ENCODE measurements around the gene CST9L. TPM values are rescaled to one million over a fixed set of nuclear protein-coding genes. Genes with fewer than 3 reads are reported as not detected.

The CST9L gene
- total RNA-seq, 1 donor from 2014 or later = not detected

DNA sequence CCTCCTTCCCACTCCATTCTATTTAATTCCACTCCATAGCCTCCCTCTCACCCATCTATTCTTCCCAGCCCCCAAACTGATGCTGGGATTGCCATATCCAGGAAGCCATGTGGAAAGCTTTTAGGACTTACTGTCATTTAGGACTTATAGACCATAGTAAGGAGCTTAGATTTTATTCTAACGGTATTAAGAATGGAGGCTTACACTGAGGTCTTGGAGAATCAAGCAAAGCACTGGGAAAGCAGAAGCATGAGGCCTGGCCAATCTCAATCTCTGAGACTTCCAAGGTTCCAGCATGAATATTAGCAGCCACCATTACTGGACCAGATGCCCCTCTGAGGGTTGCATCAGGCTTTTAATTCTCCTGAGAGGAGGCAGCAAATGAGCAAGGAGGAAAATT, 36.0 kb upstream of the CST9L start:
- no peaks in the 10 kb centered on the region for H3K9me3 Mint-ChIP-seq (ENCODE audit: unreplicated experiment)
- H3K4me3 Mint-ChIP-seq (ENCODE audit: unreplicated experiment) = no peak overlapping the region
- no peaks in the 10 kb centered on the region for H3K4me1 Mint-ChIP-seq (ENCODE audit: unreplicated experiment)
- H3K27ac Mint-ChIP-seq (ENCODE audit: unreplicated experiment) = no peak overlapping the region
- H3K27me3 Mint-ChIP-seq (ENCODE audit: unreplicated experiment) = no peaks in the 10 kb centered on the region
- no peak for DNase-seq (ENCODE audit: low spot score)
- TF ChIP-seq, protein P1, sequence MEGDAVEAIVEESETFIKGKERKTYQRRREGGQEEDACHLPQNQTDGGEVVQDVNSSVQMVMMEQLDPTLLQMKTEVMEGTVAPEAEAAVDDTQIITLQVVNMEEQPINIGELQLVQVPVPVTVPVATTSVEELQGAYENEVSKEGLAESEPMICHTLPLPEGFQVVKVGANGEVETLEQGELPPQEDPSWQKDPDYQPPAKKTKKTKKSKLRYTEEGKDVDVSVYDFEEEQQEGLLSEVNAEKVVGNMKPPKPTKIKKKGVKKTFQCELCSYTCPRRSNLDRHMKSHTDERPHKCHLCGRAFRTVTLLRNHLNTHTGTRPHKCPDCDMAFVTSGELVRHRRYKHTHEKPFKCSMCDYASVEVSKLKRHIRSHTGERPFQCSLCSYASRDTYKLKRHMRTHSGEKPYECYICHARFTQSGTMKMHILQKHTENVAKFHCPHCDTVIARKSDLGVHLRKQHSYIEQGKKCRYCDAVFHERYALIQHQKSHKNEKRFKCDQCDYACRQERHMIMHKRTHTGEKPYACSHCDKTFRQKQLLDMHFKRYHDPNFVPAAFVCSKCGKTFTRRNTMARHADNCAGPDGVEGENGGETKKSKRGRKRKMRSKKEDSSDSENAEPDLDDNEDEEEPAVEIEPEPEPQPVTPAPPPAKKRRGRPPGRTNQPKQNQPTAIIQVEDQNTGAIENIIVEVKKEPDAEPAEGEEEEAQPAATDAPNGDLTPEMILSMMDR (IDR thresholded peaks at IDR 0.05; ENCODE audit: unreplicated experiment) = no peak
- H3K36me3 Mint-ChIP-seq (ENCODE audit: low read depth, unreplicated experiment) = no peaks in the 10 kb centered on the region

DNA sequence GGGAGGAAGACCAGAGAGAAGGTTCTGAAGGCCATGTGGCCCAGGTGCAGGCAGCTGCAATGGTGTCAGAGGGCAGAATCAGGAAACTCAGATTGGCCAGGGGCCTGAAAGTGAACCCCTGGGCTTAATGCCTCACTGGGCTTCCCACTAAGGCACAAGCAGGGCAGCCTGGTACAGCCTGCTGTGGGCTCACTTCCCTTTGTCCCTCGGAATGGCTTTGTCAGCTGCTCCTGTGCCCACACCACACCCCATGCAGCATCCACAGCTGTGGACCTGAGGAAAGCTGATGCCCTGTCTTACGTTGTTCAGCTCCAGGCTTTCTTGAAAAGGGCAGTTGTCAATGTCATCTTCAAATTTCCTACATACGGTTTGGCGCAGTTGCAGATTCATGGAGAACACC, 35.0 kb upstream of the CST9L start:
- Mint-ChIP-seq H3K27ac (ENCODE audit: unreplicated experiment) (no peak overlapping the region), H3K27me3 (ENCODE audit: unreplicated experiment) (no peaks in the 10 kb centered on the region), H3K4me3 (ENCODE audit: unreplicated experiment) (no peak overlapping the region), H3K9me3 (ENCODE audit: unreplicated experiment) (no peaks in the 10 kb centered on the region), H3K4me1 (ENCODE audit: unreplicated experiment) (no peaks in the 10 kb centered on the region), H3K36me3 (ENCODE audit: low read depth, unreplicated experiment) (no peaks in the 10 kb centered on the region)
- no peak for DNase-seq (ENCODE audit: low spot score)
- TF ChIP-seq, protein P1 (IDR thresholded peaks at IDR 0.05; ENCODE audit: unreplicated experiment) = no peak

- Mint-ChIP-seq H3K27me3 (ENCODE audit: unreplicated experiment) (no peaks in the 10 kb centered on the region), H3K4me3 (ENCODE audit: unreplicated experiment) (no peak overlapping the region), H3K4me1 (ENCODE audit: unreplicated experiment) (no peaks in the 10 kb centered on the region), H3K36me3 (ENCODE audit: low read depth, unreplicated experiment) (no peaks in the 10 kb centered on the region), H3K27ac (ENCODE audit: unreplicated experiment) (no peak overlapping the region), H3K9me3 (ENCODE audit: unreplicated experiment) (no peaks in the 10 kb centered on the region)
- TF ChIP-seq, protein P1 (IDR thresholded peaks at IDR 0.05; ENCODE audit: unreplicated experiment) = no peak
- DNase-seq (ENCODE audit: low spot score) = no peak
These were observed 34.4 kb upstream of the CST9L start for GRCh38 chr20:23602699-23603098.

DNA sequence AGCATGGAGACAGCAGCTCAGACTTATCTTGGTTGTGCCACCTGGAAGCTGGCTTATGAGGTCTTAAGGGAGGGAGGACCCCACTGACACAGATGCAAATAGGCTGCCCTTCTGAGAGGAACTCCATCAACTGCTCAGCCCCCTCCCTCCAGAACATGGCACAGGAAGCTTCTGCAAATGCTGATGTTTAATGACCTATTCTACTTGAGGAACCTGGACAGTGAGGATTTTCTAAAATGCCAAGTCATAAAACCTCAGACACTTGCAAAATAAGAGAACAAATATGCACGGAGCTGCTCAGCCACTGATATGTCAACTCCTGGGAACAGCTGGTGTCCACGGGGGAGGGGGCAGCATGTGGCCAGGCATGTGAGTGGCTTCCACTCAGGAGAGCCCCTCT, 34.0 kb upstream of the CST9L start:
- Mint-ChIP-seq H3K36me3 (ENCODE audit: low read depth, unreplicated experiment) (no peaks in the 10 kb centered on the region), H3K4me1 (ENCODE audit: unreplicated experiment) (no peaks in the 10 kb centered on the region), H3K27ac (ENCODE audit: unreplicated experiment) (no peak overlapping the region), H3K27me3 (ENCODE audit: unreplicated experiment) (no peaks in the 10 kb centered on the region), H3K4me3 (ENCODE audit: unreplicated experiment) (no peak overlapping the region), H3K9me3 (ENCODE audit: unreplicated experiment) (no peaks in the 10 kb centered on the region)
- TF ChIP-seq, protein P1 (IDR thresholded peaks at IDR 0.05; ENCODE audit: unreplicated experiment) = no peak
- DNase-seq (ENCODE audit: low spot score) = no peak

DNA sequence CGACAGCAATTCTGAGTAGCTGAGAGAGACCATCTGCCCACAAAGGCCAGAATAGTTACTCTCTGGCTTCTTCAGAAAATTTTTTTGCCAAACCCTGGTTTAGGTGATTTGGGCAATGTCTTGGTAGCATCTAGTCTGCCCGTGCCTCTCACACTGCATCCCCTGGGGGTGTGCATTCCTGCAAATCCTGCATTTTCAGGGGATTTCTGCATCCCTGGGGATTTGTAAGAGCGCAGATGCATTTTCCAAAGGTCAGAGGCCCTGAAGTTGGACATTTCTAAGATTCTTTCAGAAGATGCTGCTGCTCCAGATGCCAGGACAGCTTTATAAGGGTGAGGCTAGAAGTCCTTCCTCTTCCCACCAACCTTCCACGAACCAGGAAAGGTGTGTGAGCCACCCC, 33.4 kb upstream of the CST9L start:
- Mint-ChIP-seq H3K36me3 (ENCODE audit: low read depth, unreplicated experiment) (no peaks in the 10 kb centered on the region), H3K27ac (ENCODE audit: unreplicated experiment) (no peak overlapping the region), H3K9me3 (ENCODE audit: unreplicated experiment) (no peaks in the 10 kb centered on the region), H3K27me3 (ENCODE audit: unreplicated experiment) (no peaks in the 10 kb centered on the region), H3K4me3 (ENCODE audit: unreplicated experiment) (no peak overlapping the region), H3K4me1 (ENCODE audit: unreplicated experiment) (no peaks in the 10 kb centered on the region)
- TF ChIP-seq, protein P1 (IDR thresholded peaks at IDR 0.05; ENCODE audit: unreplicated experiment) = no peak
- no peak for DNase-seq (ENCODE audit: low spot score)

Data from endothelial cell (in vitro differentiated cells).